Transverse colon (tissue), 4 donors: Measurements from ENCODE around the gene ATP1A3. TPM values are rescaled to one million over a fixed set of nuclear protein-coding genes. Genes with fewer than 3 reads are reported as not detected.

Experiments
- DNase-seq: peaks from one replicate; pipeline ENCODE4 v3.0.0-alpha.2; 2019
- H3K27ac ChIP-seq, 4 donors: fragments of 200-600 bp; sonication (generic); 2 replicates each; pipeline ENCODE4 v1.5.1; 2016 to 2018; ENCODE audit warnings: inconsistent platforms in 4 of 4
- H3K27me3 ChIP-seq: fragments of 200-600 bp; sonication (generic); 2 replicates; pipeline ENCODE4 v1.5.1; 2017; ENCODE audit warnings: inconsistent platforms
- H3K36me3 ChIP-seq, 4 donors: fragments of 200-600 bp; sonication (generic); 2 replicates each; pipeline ENCODE4 v1.5.1; 2017 to 2019; ENCODE audit warnings: inconsistent platforms in 4 of 4
- H3K4me1 ChIP-seq, 4 donors: fragments of 200-600 bp; sonication (generic); 2 replicates each; pipeline ENCODE4 v1.5.1; 2017 to 2020; ENCODE audit warnings: inconsistent platforms in 4 of 4
- H3K4me3 ChIP-seq, 4 donors: fragments of 200-600 bp; sonication (generic); 1 replicate in 1 of 4; 2 replicates in 3 of 4; pipeline versions ENCODE4 v1.5.1 to v1.6.1; 2017 to 2019; ENCODE audit warnings: inconsistent platforms in 4 of 4
- H3K9me3 ChIP-seq, 2 donors: fragments of 200-600 bp; sonication (generic); 2 replicates each; pipeline ENCODE4 v1.5.1; 2017 to 2019; ENCODE audit warnings: inconsistent platforms in 2 of 2
- EP300 ChIP-seq: sonication (generic); formaldehyde crosslinking; IDR thresholded peaks from one replicate; pipeline ENCODE4 v1.6.1; 2017; ENCODE audit warnings: antibody characterized with exemption, low read depth
- POLR2A ChIP-seq: fragments of 450-650 bp; IDR thresholded peaks from one replicate; pipeline ENCODE4 v1.6.1; 2016; ENCODE audit warnings: antibody characterized with exemption, mild to moderate bottlenecking, moderate library complexity
- POLR2AphosphoS5 ChIP-seq, 3 donors: sonication (generic); formaldehyde crosslinking; IDR thresholded peaks; one replicate each; pipeline ENCODE4 v1.6.1; 2016; ENCODE audit warnings: antibody characterized with exemption in 3 of 3
- WGBS, 2 donors: methylation state at CpG; one replicate each; pipeline ENCODE4 v1.1.5; 2018; ENCODE audit warnings: low coverage in 1 of 2; 5-methylcytosine and 5-hydroxymethylcytosine counted together
- in situ Hi-C, 4 donors: fragments of 200-750 bp; cut with MboI; loops; one replicate each; pipeline versions ENCODE4 v1.15.0 to v1.15.1; 2017; ENCODE audit warnings: low sequenced_read_pairs in 3 of 4, low pct_ligation_motif_present in 1 of 4, low pct_unique_long_range_greater_than_20kb in 1 of 4
- intact Hi-C: fragments of 100-400 bp; cut with DNase I; formaldehyde crosslinking; loops from one replicate; pipeline ENCODE4 v1.15.1; 2023; ENCODE audit warnings: low total_unique reads
- total RNA-seq, 4 donors: library from RNA; depleted of rRNA; stranded (reverse); fragments of >200 nt; gene quantifications; one replicate each; pipeline ENCODE4 v1.1.0, GENCODE V29; 2016
- TF ChIP-seq, protein P1 (sequence below), 5 experiments: fragments of 200-600 bp in 3 of 5; fragments of 450-650 bp in 2 of 5; sonication (generic) in 3 of 5; IDR thresholded peaks; 1 replicate in 2 of 5; 2 replicates in 3 of 5; pipeline ENCODE4 v1.5.1; 2016 to 2017; ENCODE audit warnings: antibody characterized with exemption in 5 of 5, inconsistent platforms in 3 of 5, mild to moderate bottlenecking in 2 of 5, moderate library complexity in 1 of 5

The ATP1A3 gene
- total RNA-seq, 4 donors from 2014 or later: 0.20 to 1.1 (median 1.1) TPM; not detected in 1

DNA sequence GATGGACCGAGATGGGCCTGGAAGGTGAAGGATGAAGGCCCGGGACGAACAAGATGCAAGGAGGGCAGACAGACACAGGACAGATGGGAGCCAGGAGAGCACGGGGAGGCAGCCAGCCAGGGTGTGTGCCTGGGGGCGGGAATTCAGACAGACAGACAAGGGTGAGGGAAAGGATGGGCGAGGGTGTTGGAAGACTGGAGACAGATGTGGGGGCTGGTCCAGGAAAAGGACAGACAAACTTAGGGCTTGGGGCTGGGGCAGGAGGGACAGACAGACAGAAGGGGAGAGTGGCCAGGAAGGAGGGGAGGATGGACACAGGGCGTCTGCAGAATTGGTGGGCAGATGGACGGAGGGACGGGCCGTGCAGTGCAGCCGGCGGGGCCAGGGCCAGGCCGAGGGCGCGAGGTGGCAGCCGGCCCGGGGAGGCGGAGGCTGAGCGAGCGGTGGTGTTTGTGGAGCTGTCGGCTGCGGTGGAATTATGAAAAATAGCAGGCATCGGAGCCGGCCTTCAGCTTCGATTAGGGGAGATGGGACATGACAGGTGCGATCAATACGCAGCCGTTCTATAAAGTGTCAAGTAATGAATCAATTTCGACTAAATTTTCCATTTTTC, 61.2 kb downstream of the ATP1A3 start:
- Histone ChIP-seq H3K9me3 (no peaks in the 10 kb centered on the region), H3K27ac (no peak overlapping the region), H3K27me3 (peaks cover 79% of the 10 kb centered on the region), H3K4me3 (no peak overlapping the region), H3K36me3 (no peaks in the 10 kb centered on the region), H3K4me1 (peaks cover 0 to 28% (median 22%) of the 10 kb centered on the region in 4 donors)
- TF ChIP-seq POLR2A (no peak), EP300 (no peak), POLR2AphosphoS5 (IDR thresholded peaks at IDR 0.05) (no peak)
- TF ChIP-seq, protein P1, sequence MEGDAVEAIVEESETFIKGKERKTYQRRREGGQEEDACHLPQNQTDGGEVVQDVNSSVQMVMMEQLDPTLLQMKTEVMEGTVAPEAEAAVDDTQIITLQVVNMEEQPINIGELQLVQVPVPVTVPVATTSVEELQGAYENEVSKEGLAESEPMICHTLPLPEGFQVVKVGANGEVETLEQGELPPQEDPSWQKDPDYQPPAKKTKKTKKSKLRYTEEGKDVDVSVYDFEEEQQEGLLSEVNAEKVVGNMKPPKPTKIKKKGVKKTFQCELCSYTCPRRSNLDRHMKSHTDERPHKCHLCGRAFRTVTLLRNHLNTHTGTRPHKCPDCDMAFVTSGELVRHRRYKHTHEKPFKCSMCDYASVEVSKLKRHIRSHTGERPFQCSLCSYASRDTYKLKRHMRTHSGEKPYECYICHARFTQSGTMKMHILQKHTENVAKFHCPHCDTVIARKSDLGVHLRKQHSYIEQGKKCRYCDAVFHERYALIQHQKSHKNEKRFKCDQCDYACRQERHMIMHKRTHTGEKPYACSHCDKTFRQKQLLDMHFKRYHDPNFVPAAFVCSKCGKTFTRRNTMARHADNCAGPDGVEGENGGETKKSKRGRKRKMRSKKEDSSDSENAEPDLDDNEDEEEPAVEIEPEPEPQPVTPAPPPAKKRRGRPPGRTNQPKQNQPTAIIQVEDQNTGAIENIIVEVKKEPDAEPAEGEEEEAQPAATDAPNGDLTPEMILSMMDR (IDR thresholded peaks at IDR 0.05): no peak
- intact Hi-C loops: no loop called here
- 48 to 67% methylated on average over 29 of the region's 29 CpGs for WGBS, 2 donors
- no peak for DNase-seq
- in situ Hi-C loops: no loop called here

DNA sequence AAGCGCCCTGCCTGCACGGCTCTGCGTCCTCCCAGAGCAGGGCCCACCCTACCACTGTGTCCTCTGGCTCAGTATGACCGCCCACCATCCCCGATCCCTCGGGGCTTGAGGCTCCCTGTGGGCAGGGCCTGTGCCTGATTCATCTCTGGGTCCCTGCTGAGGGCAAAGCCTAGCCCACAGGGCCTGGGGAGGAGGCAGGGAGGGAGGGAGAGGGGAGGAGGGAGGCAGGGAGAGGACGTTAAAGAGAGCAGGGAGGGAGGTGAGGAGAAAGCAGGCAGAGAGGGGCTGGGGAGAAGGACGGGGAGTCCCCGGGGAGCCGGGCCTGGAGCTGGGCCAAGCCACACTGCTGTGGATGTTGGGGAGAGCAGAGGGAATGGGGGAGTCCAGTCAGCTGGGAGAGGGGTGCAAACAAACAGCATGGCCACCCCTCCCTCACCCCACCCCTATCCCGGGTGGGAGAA, 61.7 kb downstream of the ATP1A3 start:
- peaks cover 84% of the 10 kb centered on the region for H3K27me3 ChIP-seq

DNA sequence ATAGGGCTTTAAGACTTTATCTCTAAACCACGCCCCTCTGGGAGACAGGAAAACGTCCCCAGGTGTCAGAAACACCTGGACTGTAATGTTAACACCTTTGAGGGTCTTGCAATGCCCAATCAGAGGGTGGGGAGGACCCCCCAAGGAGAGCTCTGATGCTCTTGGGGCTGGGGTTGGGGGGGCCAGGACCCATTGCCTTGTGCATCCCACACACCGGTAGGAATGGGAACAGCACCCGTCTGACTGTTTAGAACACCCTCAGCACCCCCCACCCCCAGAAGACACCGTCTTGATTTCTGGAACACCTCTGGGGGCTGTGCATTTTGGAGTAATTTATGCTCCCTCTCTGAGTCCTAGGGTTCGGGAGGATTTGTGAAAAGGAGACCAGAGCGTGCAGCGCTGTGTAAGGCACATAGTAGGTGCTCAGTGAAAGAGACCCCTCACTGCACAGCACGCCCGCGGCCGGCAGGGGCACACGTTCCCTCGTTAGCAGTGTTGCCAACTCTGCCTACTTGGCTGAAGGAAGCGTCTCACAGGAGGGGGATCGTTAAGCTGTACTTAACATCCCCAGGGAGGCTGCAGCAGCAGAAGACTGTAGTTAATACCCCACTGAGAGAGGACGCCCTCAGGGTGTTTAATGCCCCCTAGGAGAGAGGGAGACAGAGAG, 63.0 kb downstream of the ATP1A3 start:
- 37% methylated on average over 16 of the region's 17 CpGs; no CpG with 5 or more reads in 1 of the 2 donors for WGBS, 2 donors
- TF ChIP-seq, protein P1 (IDR thresholded peaks at IDR 0.05): no peak
- no peak for TF ChIP-seq EP300
- TF ChIP-seq POLR2A: no peak
- no peak for TF ChIP-seq POLR2AphosphoS5 (IDR thresholded peaks at IDR 0.05)
- H3K4me1 ChIP-seq: peaks cover 0 to 31% (median 25%) of the 10 kb centered on the region in 4 donors
- intact Hi-C loops: no loop called here
- peaks cover 92% of the 10 kb centered on the region for H3K27me3 ChIP-seq
- H3K36me3 ChIP-seq: no peaks in the 10 kb centered on the region
- H3K9me3 ChIP-seq: no peaks in the 10 kb centered on the region
- in situ Hi-C loops: no loop called here
- DNase-seq: no peak
- H3K4me3 ChIP-seq: no peak overlapping the region
- no peak overlapping the region for H3K27ac ChIP-seq

More for the DNA sequence above, 61.7 kb downstream of the ATP1A3 start:
- Histone ChIP-seq H3K27ac (no peak overlapping the region), H3K9me3 (no peaks in the 10 kb centered on the region), H3K4me3 (no peak overlapping the region), H3K36me3 (no peaks in the 10 kb centered on the region), H3K4me1 (peaks cover 0 to 31% (median 25%) of the 10 kb centered on the region in 4 donors)
- intact Hi-C loops (no loop called here), in situ Hi-C loops (no loop called here)
- no peak for DNase-seq
- TF ChIP-seq, protein P1 (IDR thresholded peaks at IDR 0.05): no peak
- TF ChIP-seq POLR2AphosphoS5 (IDR thresholded peaks at IDR 0.05) (no peak), EP300 (no peak), POLR2A (no peak)
- WGBS, 2 donors: 10 to 40% methylated on average over 2 to 9 of the region's 11 CpGs

DNA sequence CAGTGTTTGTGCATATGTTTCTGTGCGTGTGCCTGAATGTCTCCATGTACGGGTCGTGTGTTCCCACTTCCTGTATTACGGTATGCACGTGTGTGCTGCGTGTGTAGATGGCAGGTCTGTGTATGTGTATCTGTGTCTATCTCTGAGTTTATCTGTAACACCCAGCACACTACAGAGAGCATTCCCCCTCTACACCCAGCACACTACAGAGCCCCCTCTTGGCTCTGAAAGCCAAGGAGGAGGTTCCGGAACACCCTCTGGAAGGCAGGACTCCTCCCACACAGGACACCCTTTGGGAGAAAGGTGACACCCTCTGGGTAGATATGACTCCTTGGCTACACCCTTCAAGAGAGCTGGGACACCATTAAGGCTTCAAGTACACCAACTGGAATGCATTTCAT, 63.7 kb downstream of the ATP1A3 start:
- in situ Hi-C loops: no loop called here
- no peak overlapping the region for H3K27ac ChIP-seq
- H3K4me3 ChIP-seq: no peak overlapping the region
- peaks cover 92% of the 10 kb centered on the region for H3K27me3 ChIP-seq
- DNase-seq: no peak
- TF ChIP-seq POLR2AphosphoS5 (IDR thresholded peaks at IDR 0.05) (no peak), POLR2A (no peak), EP300 (no peak)
- TF ChIP-seq, protein P1 (IDR thresholded peaks at IDR 0.05): no peak
- intact Hi-C loops: no loop called here
- 30 to 40% methylated on average over 4 to 7 of the region's 7 CpGs for WGBS, 2 donors
- peaks cover 0 to 26% (median 21%) of the 10 kb centered on the region in 4 donors for H3K4me1 ChIP-seq
- H3K36me3 ChIP-seq: no peaks in the 10 kb centered on the region
- H3K9me3 ChIP-seq: no peaks in the 10 kb centered on the region
